Effector CD4-positive, alpha-beta T cell (primary cell): ENCODE results near the gene LAMTOR1.
"Not testable (repeated sequence)": the region's sequence is repeated elsewhere in the genome, so short reads cannot be mapped to it uniquely, and the experiment has no call there.

Experiments used
- DNase-seq: peaks from one replicate; pipeline ENCODE4 v3.0.0-alpha.2; 2020
- total RNA-seq: gene quantifications from one replicate; lab custom pipeline; 2026; lab: John Stamatoyannopoulos, UW

The LAMTOR1 gene
- 14.4 reads per million, percentile 39 among the genes with 10 or more reads in this experiment for total RNA-seq

- peak; percentile 97 for DNase-seq
These were observed at the start of gene LAMTOR1 for GRCh38 chr11:72102946-72103753. LAMTOR1 (minus strand) TSS chr11:72103297; CDS start chr11:72103224, 73 bp downstream.

GRCh38 chr11:72150882-72151281, 47.8 kb upstream of the LAMTOR1 start:
- no peak for DNase-seq

GRCh38 chr11:72146625-72147024, 43.5 kb upstream of the LAMTOR1 start:
- no peak for DNase-seq

- DNase-seq = no peak
These were observed 41.9 kb upstream of the LAMTOR1 start for GRCh38 chr11:72144807-72145565.

- not testable (repeated sequence) for DNase-seq
These were observed 39.4 kb upstream of the LAMTOR1 start for GRCh38 chr11:72142543-72142942.

- DNase-seq = not testable (repeated sequence)
These were observed 39.0 kb upstream of the LAMTOR1 start for GRCh38 chr11:72142086-72142485.

DNA sequence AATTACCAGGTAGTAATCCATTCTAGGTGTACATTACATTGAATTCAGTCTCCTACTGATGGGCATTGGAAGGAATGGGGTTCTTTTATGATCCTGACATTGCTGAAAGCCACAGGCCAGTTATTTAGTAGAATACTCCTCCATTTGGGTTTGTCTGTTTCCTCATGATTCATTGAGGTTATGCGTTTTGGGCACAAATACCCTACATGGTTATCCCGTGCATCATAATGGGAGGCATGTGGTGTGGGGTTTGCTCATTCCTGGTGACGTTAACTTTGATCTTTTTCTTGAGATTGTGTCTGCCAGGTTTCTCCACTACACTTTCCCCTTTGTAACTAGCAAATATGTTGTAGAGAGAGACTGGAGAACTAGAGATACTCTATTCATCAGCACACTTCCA, 38.0 kb upstream of the LAMTOR1 start:
- DNase-seq = no peak

DNA sequence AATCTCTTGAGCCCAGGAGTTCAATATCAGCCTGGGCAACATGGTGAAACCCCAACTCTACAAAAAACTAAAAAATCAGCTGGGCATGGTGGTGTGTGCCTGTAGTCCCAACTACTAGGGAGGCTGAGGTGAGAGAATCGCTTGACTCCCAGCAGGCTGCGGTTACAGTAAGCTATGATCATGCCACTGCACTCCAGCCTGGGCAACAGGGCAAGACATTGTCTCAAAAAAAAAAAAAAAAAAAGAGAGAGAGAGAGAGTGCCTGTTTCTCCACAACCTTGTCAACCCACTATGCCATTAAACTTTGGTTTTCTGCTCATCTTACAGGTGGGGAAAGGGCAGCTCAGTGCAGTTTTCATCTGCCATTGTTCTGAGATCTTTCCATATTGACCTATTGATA, 37.6 kb upstream of the LAMTOR1 start:
- no peak for DNase-seq

GRCh38 chr11:72139500-72139899, 36.4 kb upstream of the LAMTOR1 start:
- DNase-seq = no peak

DNA sequence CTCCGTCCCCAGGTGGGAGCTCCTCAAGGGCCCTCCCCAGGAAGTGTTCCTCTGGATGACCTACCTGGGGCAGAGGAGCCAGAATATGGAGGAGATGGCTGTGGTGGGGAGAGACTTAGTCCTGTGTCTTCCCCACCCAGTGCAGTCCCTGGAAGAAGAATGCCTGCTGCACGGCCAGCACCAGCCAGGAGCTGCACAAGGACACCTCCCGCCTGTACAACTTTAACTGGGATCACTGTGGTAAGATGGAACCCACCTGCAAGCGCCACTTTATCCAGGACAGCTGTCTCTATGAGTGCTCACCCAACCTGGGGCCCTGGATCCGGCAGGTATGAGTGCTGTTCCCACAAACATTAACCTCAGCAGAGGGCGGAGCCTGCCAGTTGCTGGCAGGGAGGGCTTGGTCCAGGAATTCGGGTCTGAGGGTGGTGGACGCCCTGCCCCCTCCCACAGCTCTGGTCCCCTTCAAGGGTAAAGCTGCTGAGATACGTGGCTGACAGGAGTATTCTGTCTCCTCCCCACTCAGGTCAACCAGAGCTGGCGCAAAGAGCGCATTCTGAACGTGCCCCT, 35.8 kb upstream of the LAMTOR1 start:
- no peak for DNase-seq

GRCh38 chr11:72136684-72137262, 33.7 kb upstream of the LAMTOR1 start:
- no peak for DNase-seq

GRCh38 chr11:72135891-72136683, 33.0 kb upstream of the LAMTOR1 start:
- DNase-seq = no peak

DNA sequence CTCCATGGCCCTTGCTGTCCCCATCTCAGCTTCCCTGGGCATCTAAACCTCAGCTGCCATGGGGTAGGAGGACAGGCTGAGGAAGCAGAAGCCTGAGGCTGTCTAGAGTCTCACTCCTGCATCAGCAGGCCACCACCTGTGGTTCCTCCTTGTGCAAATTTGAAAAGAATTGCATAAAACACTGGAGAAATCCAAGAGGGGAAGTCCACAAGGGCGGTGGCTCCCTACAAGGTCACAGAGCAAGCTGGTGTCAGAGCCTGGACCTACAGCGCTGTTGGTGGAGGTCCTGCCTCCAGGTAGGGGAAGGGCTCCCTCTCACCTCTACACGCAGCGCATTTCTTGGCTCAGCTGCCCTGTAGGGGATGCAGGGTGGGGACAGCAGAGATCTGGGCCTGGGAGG, 32.4 kb upstream of the LAMTOR1 start, which contains the start of gene FOLR3:
Gene FOLR3, plus strand, starts transcription at position 253 of the 400 bp plus-strand sequence. CDS start 228 bp downstream, outside the sequence.
- DNase-seq = not testable (repeated sequence)

GRCh38 chr11:72132646-72133045, 29.5 kb upstream of the LAMTOR1 start:
- no peak for DNase-seq

DNA sequence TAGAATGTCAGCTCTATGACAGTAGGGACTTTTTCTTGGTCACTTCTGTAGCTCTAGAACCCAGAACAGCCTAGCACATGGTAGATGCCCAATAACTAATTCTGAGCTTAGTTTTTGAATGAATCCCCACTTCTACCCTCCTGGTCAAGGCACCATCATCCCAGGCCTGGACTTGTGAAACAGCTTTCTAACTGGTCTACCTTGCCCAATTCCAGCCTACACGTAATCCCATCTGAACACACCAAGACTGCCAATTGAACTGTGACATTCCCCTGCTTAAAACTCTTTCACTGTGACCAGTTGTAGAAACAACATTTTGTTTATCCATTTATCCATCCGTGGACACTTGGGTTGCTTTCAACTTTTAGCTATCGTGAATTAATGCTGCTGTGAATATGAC, 26.3 kb upstream of the LAMTOR1 start:
- no peak for DNase-seq

DNA sequence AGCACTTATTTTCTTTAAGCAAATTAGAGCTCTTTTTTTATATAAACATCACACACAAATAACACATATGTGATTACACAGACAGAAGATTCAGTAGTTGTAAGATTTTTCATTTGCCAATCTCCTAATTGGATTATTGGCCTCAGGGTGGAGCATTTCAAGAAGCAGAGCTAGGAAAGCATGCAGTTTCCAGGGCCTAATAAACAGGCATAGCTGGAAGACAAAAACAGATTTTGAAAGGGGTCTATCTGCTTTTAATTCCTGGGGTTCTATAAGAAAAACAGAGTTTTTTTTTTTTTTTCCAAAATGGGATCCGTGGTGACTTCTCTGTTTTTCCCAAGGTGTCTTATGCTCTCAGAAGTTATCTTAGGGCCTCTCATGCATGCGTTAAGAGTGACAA, 24.8 kb upstream of the LAMTOR1 start:
- no peak for DNase-seq

GRCh38 chr11:72125956-72126355, 22.9 kb upstream of the LAMTOR1 start:
- DNase-seq = no peak

GRCh38 chr11:72124046-72124445, 20.9 kb upstream of the LAMTOR1 start:
- no peak for DNase-seq

DNA sequence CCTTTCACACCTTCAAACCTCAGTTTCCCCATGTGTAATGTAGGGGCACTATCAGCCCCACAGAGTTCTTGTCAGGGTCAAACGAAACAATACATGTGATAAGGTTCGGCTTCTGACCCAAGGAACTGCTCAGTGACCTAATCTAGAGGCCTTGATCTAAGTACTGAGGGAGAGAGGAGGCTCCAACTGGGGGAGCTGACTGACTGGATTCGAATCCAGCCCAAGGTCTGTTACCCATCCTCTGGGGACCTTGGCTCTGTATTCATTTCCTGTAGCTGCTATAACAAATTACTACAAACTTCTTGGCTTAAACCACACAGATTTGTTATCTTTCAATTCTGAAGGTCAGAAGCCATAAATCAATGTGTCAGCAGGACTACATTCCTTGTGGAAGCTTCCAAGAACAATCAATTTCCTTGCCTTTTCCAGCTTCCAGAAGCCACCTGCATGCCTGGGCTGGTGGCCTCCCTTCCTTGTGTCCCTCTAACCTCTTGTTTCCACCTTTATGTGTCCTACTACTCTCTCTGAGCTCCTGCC, 20.1 kb upstream of the LAMTOR1 start:
- DNase-seq = no peak

- DNase-seq = no peak
These were observed 19.5 kb upstream of the LAMTOR1 start for GRCh38 chr11:72122607-72123006.

DNA sequence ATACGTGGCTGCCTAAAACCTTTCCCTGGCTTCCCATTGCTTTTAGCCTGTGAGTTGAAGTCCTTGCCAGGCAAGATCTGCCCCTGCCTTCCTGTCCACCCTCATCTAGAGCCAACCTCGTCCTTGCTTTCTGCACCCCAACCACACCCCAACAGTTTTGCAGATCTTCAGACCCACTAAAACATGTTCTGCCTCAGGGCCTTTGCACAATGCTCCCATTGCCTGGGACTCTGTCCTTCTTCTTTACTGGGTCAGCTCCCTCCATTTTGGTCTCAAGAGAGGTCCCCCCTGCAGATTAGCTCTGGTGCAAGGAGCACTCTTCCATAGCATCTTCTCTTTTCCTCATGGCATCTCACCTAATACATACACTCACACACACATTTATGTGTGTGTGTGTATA, 17.8 kb upstream of the LAMTOR1 start:
- DNase-seq = no peak

DNA sequence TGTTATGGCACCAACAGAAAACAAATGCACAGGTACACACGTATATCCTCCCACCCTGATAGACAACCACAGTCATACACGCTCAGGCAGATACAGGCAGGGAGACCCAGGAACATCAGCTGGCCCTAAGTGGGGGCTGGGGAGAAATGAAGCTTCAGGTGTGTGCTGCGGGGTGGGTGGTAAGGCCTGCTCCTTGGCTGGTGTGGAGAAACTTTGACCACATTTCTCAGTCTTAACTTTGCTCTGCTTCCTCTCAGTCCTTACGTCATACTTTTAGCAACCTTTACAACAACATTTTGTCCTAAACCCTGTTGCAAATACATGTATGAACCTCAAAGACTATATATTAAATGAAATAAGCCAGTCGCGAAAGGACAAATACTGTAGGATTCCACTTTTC, 16.1 kb upstream of the LAMTOR1 start:
- no peak for DNase-seq
